Neural progenitor cell (in vitro differentiated cells): ENCODE results near the gene ELL. TPM values are rescaled to one million over a fixed set of nuclear protein-coding genes. Genes with fewer than 3 reads are reported as not detected.

Experiments used
- DNase-seq: peaks from one replicate; pipeline ENCODE4 v3.0.0-alpha.2; 2016; ENCODE audit warnings: low spot score
- H2AFZ ChIP-seq: fragments of 200-600 bp; sonication (generic); replicated peaks from 2 replicates; pipeline ENCODE4 v1.6.1; 2016; ENCODE audit warnings: antibody characterized with exemption
- H3F3A ChIP-seq: fragments of 200-600 bp; sonication (generic); 2 replicates; pipeline ENCODE4 v1.6.1; 2016; ENCODE audit warnings: antibody characterized with exemption, low read depth
- H3K27ac ChIP-seq: fragments of 200-600 bp; sonication (generic); 2 replicates; pipeline ENCODE4 v1.5.1; 2016; ENCODE audit warnings: mild to moderate bottlenecking
- H3K27me3 ChIP-seq: fragments of 200-600 bp; sonication (generic); 2 replicates; pipeline ENCODE4 v1.6.1; 2016; ENCODE audit warnings: mild to moderate bottlenecking, moderate library complexity
- H3K36me3 ChIP-seq: fragments of 200-600 bp; sonication (generic); 2 replicates; pipeline ENCODE4 v1.5.1; 2016
- H3K4me1 ChIP-seq: fragments of 200-600 bp; sonication (generic); 2 replicates; pipeline ENCODE4 v1.6.1; 2016; ENCODE audit warnings: mixed run types
- H3K4me2 ChIP-seq: fragments of 200-600 bp; sonication (generic); 2 replicates; pipeline ENCODE4 v1.6.1; 2016
- H3K4me3 ChIP-seq: fragments of 200-600 bp; sonication (generic); 2 replicates; pipeline ENCODE4 v1.5.1; 2016
- H3K79me2 ChIP-seq: fragments of 200-600 bp; sonication (generic); 2 replicates; pipeline ENCODE4 v1.6.1; 2016; ENCODE audit warnings: low read depth
- H3K9ac ChIP-seq: fragments of 200-600 bp; sonication (generic); 2 replicates; pipeline ENCODE4 v1.6.1; 2016
- H3K9me3 ChIP-seq: fragments of 200-600 bp; sonication (generic); 2 replicates; pipeline ENCODE4 v1.5.1; 2016; ENCODE audit warnings: low read depth
- H4K20me1 ChIP-seq: fragments of 200-600 bp; sonication (generic); 2 replicates; pipeline ENCODE4 v1.6.1; 2016; ENCODE audit warnings: low read depth
- H3K27ac Mint-ChIP-seq: 3 replicates; pipeline ENCODE4 v1.8.0; 2021; ENCODE audit warnings: mixed read lengths
- H3K27me3 Mint-ChIP-seq: 2 replicates; pipeline ENCODE4 v1.8.0; 2022; ENCODE audit warnings: low read depth, mild to moderate bottlenecking, inconsistent platforms, moderate library complexity, mixed read lengths; ENCODE audit not compliant: insufficient read depth
- H3K36me3 Mint-ChIP-seq: 3 replicates; pipeline ENCODE4 v1.8.0; 2021; ENCODE audit warnings: mixed read lengths
- H3K4me1 Mint-ChIP-seq: 3 replicates; pipeline ENCODE4 v1.8.0; 2021; ENCODE audit warnings: mixed read lengths
- H3K4me3 Mint-ChIP-seq: 3 replicates; pipeline ENCODE4 v1.8.0; 2021; ENCODE audit warnings: mild to moderate bottlenecking, moderate library complexity, mixed read lengths
- H3K9me3 Mint-ChIP-seq: 3 replicates; pipeline ENCODE4 v1.8.0; 2020; ENCODE audit warnings: mixed read lengths
- CTCF ChIP-seq: fragments of 200-600 bp; sonication (generic); IDR thresholded peaks from 2 replicates; pipeline ENCODE4 v1.5.1; 2017; ENCODE audit warnings: antibody characterized with exemption, mild to moderate bottlenecking
- EZH2 ChIP-seq: fragments of 200-600 bp; sonication (generic); IDR thresholded peaks from 2 replicates; pipeline ENCODE4 v1.6.1; 2017; ENCODE audit warnings: antibody characterized with exemption, mild to moderate bottlenecking, moderate library complexity
- EZH2phosphoT487 ChIP-seq: fragments of 200-600 bp; sonication (generic); IDR thresholded peaks from 2 replicates; pipeline ENCODE4 v1.6.1; 2017; ENCODE audit warnings: antibody characterized with exemption
- total RNA-seq: library from RNA; depleted of rRNA; stranded (reverse); fragments of >200 nt; gene quantifications from 2 replicates; pipeline ENCODE4 v1.2.3, GENCODE V29; 2015; ENCODE audit warnings: low replicate concordance

The ELL gene
- total RNA-seq, 1 donor from 2014 or later = 2.9 TPM

GRCh38 chr19:18450931-18451836, 70.7 kb downstream of the ELL start:
- no peak overlapping the region for H2AFZ ChIP-seq
- Mint-ChIP-seq H3K4me3 (no peak overlapping the region), H3K4me1 (peaks cover 21% of the 10 kb centered on the region), H3K9me3 (no peaks in the 10 kb centered on the region), H3K36me3 (peaks cover 8% of the 10 kb centered on the region), H3K27ac (no peak overlapping the region), H3K27me3 (peaks cover 2% of the 10 kb centered on the region)
- no peaks in the 10 kb centered on the region for H3K27me3 ChIP-seq
- no peaks in the 10 kb centered on the region for H3K79me2 ChIP-seq
- H3F3A ChIP-seq = no peaks in the 10 kb centered on the region
- peak; percentile 82 for DNase-seq
- H4K20me1 ChIP-seq = peaks cover 9% of the 10 kb centered on the region
- no peaks in the 10 kb centered on the region for H3K36me3 ChIP-seq
- H3K9me3 ChIP-seq = no peaks in the 10 kb centered on the region
- no peaks in the 10 kb centered on the region for H3K4me1 ChIP-seq
- no peak overlapping the region for H3K9ac ChIP-seq
- no peak overlapping the region for H3K27ac ChIP-seq
- peak; percentile 95 for TF ChIP-seq CTCF
- no peak for TF ChIP-seq EZH2phosphoT487
- no peak overlapping the region for H3K4me3 ChIP-seq
- no peak overlapping the region for H3K4me2 ChIP-seq

GRCh38 chr19:18450021-18450930, 71.6 kb downstream of the ELL start:
- Histone ChIP-seq H3K9me3 (no peaks in the 10 kb centered on the region), H4K20me1 (peaks cover 9% of the 10 kb centered on the region), H3K4me3 (no peak overlapping the region), H3K4me1 (no peaks in the 10 kb centered on the region), H3K27ac (no peak overlapping the region), H3K9ac (no peak overlapping the region), H3K27me3 (no peaks in the 10 kb centered on the region), H3F3A (no peaks in the 10 kb centered on the region), H2AFZ (no peak overlapping the region), H3K36me3 (no peaks in the 10 kb centered on the region), H3K4me2 (no peak overlapping the region), H3K79me2 (no peaks in the 10 kb centered on the region)
- Mint-ChIP-seq H3K4me3 (no peak overlapping the region), H3K27me3 (peaks cover 2% of the 10 kb centered on the region), H3K9me3 (no peaks in the 10 kb centered on the region), H3K36me3 (peaks cover 6% of the 10 kb centered on the region), H3K27ac (no peak overlapping the region), H3K4me1 (peaks cover 21% of the 10 kb centered on the region)
- DNase-seq = no peak
- TF ChIP-seq CTCF = no peak
- TF ChIP-seq EZH2phosphoT487 = no peak
- TF ChIP-seq EZH2 = no peak

GRCh38 chr19:18449552-18449951, 72.3 kb downstream of the ELL start:
- no peaks in the 10 kb centered on the region for H3F3A ChIP-seq
- no peak overlapping the region for H2AFZ ChIP-seq
- Mint-ChIP-seq H3K36me3 (peaks cover 6% of the 10 kb centered on the region), H3K4me1 (peaks cover 21% of the 10 kb centered on the region), H3K27me3 (peaks cover 2% of the 10 kb centered on the region), H3K27ac (no peak overlapping the region), H3K4me3 (no peak overlapping the region), H3K9me3 (no peaks in the 10 kb centered on the region)
- H3K4me3 ChIP-seq = no peak overlapping the region
- H3K79me2 ChIP-seq = no peaks in the 10 kb centered on the region
- TF ChIP-seq EZH2phosphoT487 (no peak), EZH2 (no peak), CTCF (no peak)
- no peaks in the 10 kb centered on the region for H3K4me1 ChIP-seq
- H3K9ac ChIP-seq = no peak overlapping the region
- no peaks in the 10 kb centered on the region for H3K27me3 ChIP-seq
- no peaks in the 10 kb centered on the region for H3K9me3 ChIP-seq
- no peaks in the 10 kb centered on the region for H3K36me3 ChIP-seq
- H3K27ac ChIP-seq = no peak overlapping the region
- peaks cover 9% of the 10 kb centered on the region for H4K20me1 ChIP-seq
- H3K4me2 ChIP-seq = no peak overlapping the region
- DNase-seq = no peak
